Measurements from ENCODE around the gene SPTBN1. TPM values are rescaled to one million over a fixed set of nuclear protein-coding genes. Genes with fewer than 3 reads are reported as not detected.

SPTBN1 gene
- total RNA-seq, 1 donor from 2014 or later: 70.3 TPM

DNA sequence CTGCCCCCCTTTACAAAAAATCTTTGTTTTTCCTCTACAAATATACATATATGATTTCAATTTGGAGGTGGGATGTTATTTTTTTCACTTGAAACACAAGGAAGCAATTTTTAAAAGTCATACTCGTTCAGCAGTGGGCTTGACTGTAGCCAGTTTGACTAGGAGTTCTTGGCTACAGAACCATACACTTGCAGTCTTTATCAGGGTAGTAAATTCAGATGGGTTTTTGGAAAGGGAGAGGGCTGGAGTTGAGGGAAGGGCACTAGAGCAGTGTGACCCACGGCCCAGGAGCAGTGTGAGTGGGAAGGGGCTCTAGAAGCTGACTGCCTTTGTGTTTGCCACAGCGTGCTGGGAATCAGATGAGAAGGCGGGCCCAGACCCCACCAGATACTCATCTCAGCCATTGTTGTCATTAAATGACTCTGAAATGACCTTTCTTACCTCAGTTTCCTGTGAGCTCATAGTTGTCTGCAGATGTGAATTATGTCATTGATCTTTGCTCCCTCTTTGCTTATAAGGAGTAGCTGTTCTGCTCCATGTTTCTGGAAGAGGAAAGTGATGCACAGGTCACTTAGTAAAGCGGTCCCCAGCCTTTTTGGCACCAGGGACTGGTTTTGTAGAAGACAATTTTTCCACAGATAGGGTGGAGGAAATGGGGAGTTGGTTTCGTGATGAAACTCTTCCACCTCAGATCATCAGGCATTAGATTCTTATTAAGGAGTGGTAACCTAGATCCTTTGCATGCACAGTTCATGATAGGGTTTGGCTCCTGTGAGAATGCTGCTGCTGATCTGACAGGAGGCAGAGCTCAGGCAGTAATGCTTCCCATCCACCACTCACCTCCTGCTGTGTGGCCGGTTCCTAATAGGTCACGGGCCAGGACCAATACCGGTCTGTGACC lies 116.8 kb downstream of the SPTBN1 start:
- peaks cover 12% of the 10 kb centered on the region for H3K36me3 Mint-ChIP-seq (ENCODE audit: low read depth)
- peak overlapping the region; percentile 58 for H3K4me3 Mint-ChIP-seq (ENCODE audit: low read depth)
- peak; percentile 58 for DNase-seq (ENCODE audit: low spot score)
- H3K4me1 Mint-ChIP-seq (ENCODE audit: low read depth): peaks cover 86% of the 10 kb centered on the region
- H3K27ac Mint-ChIP-seq: peak overlapping the region; percentile 97
- intact Hi-C loops (cut with micrococcal nuclease): loop anchor here (5.0 to 10.0 kb wide), 4 partner anchors 432 to 1042 kb away; partner anchors contain the start of genes CFAP36 and PPP4R3B
- no peaks in the 10 kb centered on the region for H3K9me3 Mint-ChIP-seq
- H3K27me3 Mint-ChIP-seq (ENCODE audit: low read depth): no peaks in the 10 kb centered on the region

DNA sequence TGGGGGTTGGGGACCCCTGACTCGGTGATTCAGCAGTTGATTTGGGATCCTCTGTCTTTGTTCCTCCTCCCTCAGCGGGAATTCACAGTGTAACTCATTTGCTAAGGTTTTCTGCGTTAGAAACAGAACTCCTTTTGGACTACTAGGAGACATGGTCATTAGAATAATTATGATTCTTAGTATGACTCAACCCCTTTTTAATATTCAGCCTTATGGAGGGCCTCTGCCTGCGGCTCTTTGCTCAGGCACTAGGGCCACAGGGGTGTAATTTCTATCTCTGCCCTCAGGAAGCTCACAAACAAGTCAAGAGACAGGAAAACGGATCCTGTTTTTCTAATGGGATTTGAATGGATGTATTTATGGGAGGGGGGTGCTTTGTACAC lies 117.4 kb downstream of the SPTBN1 start:
- H3K27ac Mint-ChIP-seq: peak overlapping the region; percentile 97
- no peak for DNase-seq (ENCODE audit: low spot score)
- H3K36me3 Mint-ChIP-seq (ENCODE audit: low read depth): peaks cover 12% of the 10 kb centered on the region
- no peaks in the 10 kb centered on the region for H3K27me3 Mint-ChIP-seq (ENCODE audit: low read depth)
- H3K4me3 Mint-ChIP-seq (ENCODE audit: low read depth): peak overlapping the region; percentile 58
- peaks cover 90% of the 10 kb centered on the region for H3K4me1 Mint-ChIP-seq (ENCODE audit: low read depth)
- no peaks in the 10 kb centered on the region for H3K9me3 Mint-ChIP-seq
- intact Hi-C loops (cut with micrococcal nuclease): loop anchor here (5.0 to 10.0 kb wide), 4 partner anchors 431 to 1041 kb away; partner anchors contain the start of genes CFAP36 and PPP4R3B

DNA sequence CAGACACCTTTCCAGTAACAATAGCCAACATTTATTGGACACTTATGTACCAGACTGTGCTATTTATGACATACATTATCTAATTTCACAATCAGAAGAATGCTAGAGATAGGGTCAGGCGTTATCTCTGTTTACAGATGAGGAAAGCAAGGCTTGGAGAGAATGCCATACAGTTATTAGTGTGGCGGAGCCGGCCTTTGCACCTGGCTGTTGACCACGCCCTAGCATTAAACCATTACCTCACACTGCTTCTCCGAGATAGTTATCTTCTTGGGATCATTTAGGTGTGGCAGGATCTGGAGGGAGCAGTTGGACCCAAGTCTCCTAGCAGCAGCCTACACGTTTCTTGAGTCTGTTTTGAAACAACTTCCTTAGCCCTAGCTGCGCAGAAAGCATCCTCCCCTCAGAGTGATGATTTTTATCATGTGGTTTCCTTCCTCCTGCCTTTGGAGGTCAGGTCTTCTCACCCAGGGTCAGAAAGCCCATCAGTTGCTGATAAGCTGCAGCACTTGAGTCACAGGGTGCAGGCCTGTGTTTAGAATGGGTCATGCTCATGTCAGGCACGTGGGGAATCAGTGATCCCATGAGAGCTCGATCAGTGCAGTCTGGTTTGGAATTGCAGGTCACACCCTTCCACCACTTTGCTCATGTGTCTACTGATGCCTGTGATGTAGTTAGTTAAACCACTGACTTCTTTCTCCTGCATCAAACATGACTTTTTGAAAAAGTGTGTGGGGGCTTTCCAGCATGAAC lies 118.2 kb downstream of the SPTBN1 start:
- Mint-ChIP-seq H3K27ac (peak overlapping the region; percentile 97), H3K27me3 (ENCODE audit: low read depth) (no peaks in the 10 kb centered on the region), H3K36me3 (ENCODE audit: low read depth) (peaks cover 12% of the 10 kb centered on the region), H3K4me3 (ENCODE audit: low read depth) (peak overlapping the region; percentile 58), H3K9me3 (no peaks in the 10 kb centered on the region), H3K4me1 (ENCODE audit: low read depth) (peaks cover 90% of the 10 kb centered on the region)
- intact Hi-C loops (cut with micrococcal nuclease): loop anchor here (1.0 to 10.0 kb wide), 5 partner anchors 149 to 1041 kb away; partner anchors contain the start of genes CFAP36, EML6 and PPP4R3B
- peak; percentile 72 for DNase-seq (ENCODE audit: low spot score)

- no peaks in the 10 kb centered on the region for H3K27me3 Mint-ChIP-seq (ENCODE audit: low read depth)
- H3K4me1 Mint-ChIP-seq (ENCODE audit: low read depth): peaks cover 91% of the 10 kb centered on the region
- intact Hi-C loops (cut with micrococcal nuclease): loop anchor here (1.0 to 10.0 kb wide), 8 partner anchors 14 to 1040 kb away; partner anchors contain the start of genes CFAP36, EML6 and PPP4R3B
- DNase-seq (ENCODE audit: low spot score): no peak
- no peaks in the 10 kb centered on the region for H3K9me3 Mint-ChIP-seq
- H3K36me3 Mint-ChIP-seq (ENCODE audit: low read depth): peaks cover 12% of the 10 kb centered on the region
- H3K27ac Mint-ChIP-seq: peak overlapping the region; percentile 97
- H3K4me3 Mint-ChIP-seq (ENCODE audit: low read depth): peak overlapping the region; percentile 58
Measured at GRCh38 chr2:54574860-54575247, 118.7 kb downstream of the SPTBN1 start.

DNA sequence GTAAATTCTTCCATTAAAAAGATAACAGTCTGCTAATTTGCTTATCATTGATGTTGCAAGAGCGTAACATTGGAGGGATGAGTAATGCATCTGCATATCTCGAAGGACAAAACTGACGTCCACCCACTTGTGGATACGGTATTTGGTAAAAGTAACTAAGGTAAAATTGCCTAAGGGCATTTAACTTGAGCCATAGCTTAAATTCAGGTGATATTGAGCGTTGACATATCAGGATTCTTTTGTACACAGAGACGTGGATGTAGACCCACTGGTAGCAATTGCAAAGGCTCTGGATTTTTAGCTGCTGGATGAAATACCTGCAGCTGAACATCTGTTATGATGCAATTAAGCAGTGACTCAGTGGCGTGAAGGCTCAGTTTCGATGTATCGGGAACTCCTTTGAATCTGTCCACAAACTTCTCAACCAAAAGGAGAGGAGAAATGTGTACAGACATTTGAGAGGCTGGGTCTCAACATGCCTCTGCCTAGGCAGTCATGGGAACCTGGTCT lies 119.3 kb downstream of the SPTBN1 start:
- Mint-ChIP-seq H3K27ac (peak overlapping the region; percentile 97), H3K4me3 (ENCODE audit: low read depth) (peak overlapping the region; percentile 72), H3K27me3 (ENCODE audit: low read depth) (no peaks in the 10 kb centered on the region), H3K36me3 (ENCODE audit: low read depth) (peaks cover 12% of the 10 kb centered on the region), H3K9me3 (no peaks in the 10 kb centered on the region), H3K4me1 (ENCODE audit: low read depth) (peaks cover 91% of the 10 kb centered on the region)
- no peak for DNase-seq (ENCODE audit: low spot score)
- intact Hi-C loops (cut with micrococcal nuclease): loop anchor here (1.0 to 10.0 kb wide), 5 partner anchors 14 to 1039 kb away; partner anchors contain the start of gene PPP4R3B

GRCh38 chr2:54577035-54577434 lies 120.9 kb downstream of the SPTBN1 start:
- DNase-seq (ENCODE audit: low spot score): no peak
- H3K36me3 Mint-ChIP-seq (ENCODE audit: low read depth): peaks cover 13% of the 10 kb centered on the region
- H3K4me3 Mint-ChIP-seq (ENCODE audit: low read depth): no peak overlapping the region
- no peaks in the 10 kb centered on the region for H3K27me3 Mint-ChIP-seq (ENCODE audit: low read depth)
- no peaks in the 10 kb centered on the region for H3K9me3 Mint-ChIP-seq
- peaks cover 87% of the 10 kb centered on the region for H3K4me1 Mint-ChIP-seq (ENCODE audit: low read depth)
- H3K27ac Mint-ChIP-seq: no peak overlapping the region
- intact Hi-C loops (cut with micrococcal nuclease): loop anchor here (10.0 kb wide), 2 partner anchors 428 to 1038 kb away; partner anchors contain the start of gene PPP4R3B

- peaks cover 87% of the 10 kb centered on the region for H3K4me1 Mint-ChIP-seq (ENCODE audit: low read depth)
- intact Hi-C loops (cut with micrococcal nuclease): loop anchor here (10.0 kb wide), 2 partner anchors 427 to 1037 kb away; partner anchors contain the start of gene PPP4R3B
- peak overlapping the region; percentile 66 for H3K27ac Mint-ChIP-seq
- no peak for DNase-seq (ENCODE audit: low spot score)
- H3K9me3 Mint-ChIP-seq: no peaks in the 10 kb centered on the region
- H3K36me3 Mint-ChIP-seq (ENCODE audit: low read depth): peaks cover 16% of the 10 kb centered on the region
- no peaks in the 10 kb centered on the region for H3K27me3 Mint-ChIP-seq (ENCODE audit: low read depth)
- H3K4me3 Mint-ChIP-seq (ENCODE audit: low read depth): no peak overlapping the region
Measured at GRCh38 chr2:54577944-54578647, 122.0 kb downstream of the SPTBN1 start.

GRCh38 chr2:54578648-54579045 lies 122.5 kb downstream of the SPTBN1 start:
- Mint-ChIP-seq H3K9me3 (no peaks in the 10 kb centered on the region), H3K36me3 (ENCODE audit: low read depth) (peaks cover 18% of the 10 kb centered on the region), H3K4me3 (ENCODE audit: low read depth) (no peak overlapping the region), H3K27me3 (ENCODE audit: low read depth) (no peaks in the 10 kb centered on the region), H3K27ac (no peak overlapping the region), H3K4me1 (ENCODE audit: low read depth) (peaks cover 87% of the 10 kb centered on the region)
- DNase-seq (ENCODE audit: low spot score): no peak
- intact Hi-C loops (cut with micrococcal nuclease): loop anchor here (10.0 kb wide), 2 partner anchors 426 to 1036 kb away; partner anchors contain the start of gene PPP4R3B

GRCh38 chr2:54579061-54579681 lies 123.0 kb downstream of the SPTBN1 start:
- peaks cover 85% of the 10 kb centered on the region for H3K4me1 Mint-ChIP-seq (ENCODE audit: low read depth)
- H3K27me3 Mint-ChIP-seq (ENCODE audit: low read depth): no peaks in the 10 kb centered on the region
- H3K4me3 Mint-ChIP-seq (ENCODE audit: low read depth): peak overlapping the region; percentile 66
- no peaks in the 10 kb centered on the region for H3K9me3 Mint-ChIP-seq
- peaks cover 18% of the 10 kb centered on the region for H3K36me3 Mint-ChIP-seq (ENCODE audit: low read depth)
- peak overlapping the region; percentile 95 for H3K27ac Mint-ChIP-seq
- no peak for DNase-seq (ENCODE audit: low spot score)
- intact Hi-C loops (cut with micrococcal nuclease): loop anchor here (10.0 kb wide), 2 partner anchors 426 to 1036 kb away; partner anchors contain the start of gene PPP4R3B

DNA sequence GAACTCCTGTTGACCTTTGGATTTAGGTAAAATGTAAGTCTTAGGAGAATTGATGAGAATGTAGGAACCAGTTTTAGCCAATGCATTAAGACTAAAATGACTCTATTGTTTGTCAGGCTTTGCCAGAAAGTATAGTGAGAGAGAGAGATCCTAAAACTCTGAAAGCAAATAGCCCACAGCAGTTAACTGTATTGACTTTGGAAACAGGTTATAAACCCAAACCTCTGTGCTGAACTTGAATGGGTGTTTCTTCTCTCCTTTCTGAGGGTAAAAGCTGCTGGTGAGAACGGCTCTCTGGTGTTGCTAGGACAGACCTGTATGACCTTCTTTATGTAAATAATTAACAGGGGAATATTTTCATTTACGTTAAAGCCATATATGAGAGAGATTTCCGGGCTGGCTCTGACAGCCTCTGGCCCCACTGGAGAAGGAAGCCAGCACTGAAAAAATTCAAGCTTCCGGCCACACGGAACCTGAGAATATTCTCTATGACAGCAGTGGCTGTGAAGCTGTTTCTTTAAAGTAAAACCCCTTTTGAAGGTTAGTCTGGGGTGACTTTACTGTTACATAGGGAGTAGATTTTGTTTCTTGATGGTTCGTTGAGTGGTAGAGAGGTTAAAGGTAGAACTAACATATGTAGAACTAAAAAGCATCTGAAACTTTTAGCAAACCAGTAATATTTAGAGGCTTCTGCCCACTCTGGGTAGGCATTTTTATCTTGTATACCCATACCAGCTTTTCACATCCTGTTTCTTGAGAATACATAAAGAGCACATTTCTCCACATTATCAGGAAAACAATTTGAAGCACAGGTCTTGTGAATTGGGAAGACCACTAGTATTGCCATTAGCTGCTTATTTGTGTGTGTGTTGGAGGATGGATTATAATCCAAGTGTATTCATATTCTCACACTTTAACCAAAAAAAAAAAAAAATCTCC lies 123.8 kb downstream of the SPTBN1 start:
- DNase-seq (ENCODE audit: low spot score): peak; percentile 59
- Mint-ChIP-seq H3K27ac (peak overlapping the region; percentile 95), H3K4me3 (ENCODE audit: low read depth) (peak overlapping the region; percentile 66), H3K27me3 (ENCODE audit: low read depth) (no peaks in the 10 kb centered on the region), H3K4me1 (ENCODE audit: low read depth) (peaks cover 84% of the 10 kb centered on the region), H3K36me3 (ENCODE audit: low read depth) (peaks cover 18% of the 10 kb centered on the region), H3K9me3 (no peaks in the 10 kb centered on the region)
- intact Hi-C loops (cut with micrococcal nuclease): loop anchor here (1.0 to 10.0 kb wide), 4 partner anchors 9 to 1035 kb away; partner anchors contain the start of gene PPP4R3B

Data from activated T-helper 2 cell treated with anti-CD3 and anti-CD28 coated beads, Interferon-gamma antibody, Interleukin-2, Interleukin-4, amounts not matched to agents 10 μg/mL and 5 μg/mL and 100 μg/mL, durations not matched to agents 14 hours and 24 hours and 36 hours (primary cell).